Effector CD4-positive, alpha-beta T cell (primary cell): ENCODE results near the gene IPO13.

Source experiments
- DNase-seq: peaks from one replicate; pipeline ENCODE4 v3.0.0-alpha.2; 2020

IPO13 gene

DNA sequence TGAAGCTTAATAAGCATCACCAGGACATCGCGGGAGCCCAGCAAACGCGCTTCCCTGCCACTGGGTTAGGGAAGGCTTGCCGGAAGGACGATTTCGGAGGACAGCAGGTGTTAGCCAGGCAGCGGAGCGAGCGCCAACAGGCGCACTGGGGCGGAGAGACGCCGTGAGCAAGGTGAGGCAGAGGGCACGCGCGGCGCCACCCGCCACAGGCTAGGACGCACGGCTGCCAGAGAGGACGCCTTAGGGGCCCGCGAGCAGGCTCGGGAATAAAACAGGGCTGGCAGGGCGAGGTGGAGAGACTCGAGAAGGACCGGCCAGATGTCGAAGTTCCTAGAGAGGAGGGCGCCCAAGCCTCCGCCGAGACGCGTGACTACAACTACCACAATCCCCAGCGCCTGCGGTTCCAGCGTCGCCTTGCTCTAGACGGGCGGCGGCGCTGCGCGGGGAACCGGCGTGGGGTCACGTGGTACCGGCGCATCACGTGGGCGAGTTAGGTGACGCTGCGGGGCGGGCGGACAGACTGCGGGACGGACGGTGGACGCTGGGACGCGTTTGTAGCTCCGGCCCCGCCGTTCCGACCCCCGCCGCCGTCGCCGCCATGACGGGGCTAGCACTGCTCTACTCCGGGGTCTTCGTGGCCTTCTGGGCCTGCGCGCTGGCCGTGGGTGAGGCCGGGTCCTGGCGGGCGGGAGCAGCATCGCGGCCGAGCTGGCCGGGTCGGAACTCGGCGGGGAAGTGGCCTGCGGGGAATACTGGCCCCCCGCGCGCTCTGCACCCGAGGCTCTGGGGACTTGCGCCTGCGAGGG lies 27.9 kb downstream of the IPO13 start, which contains the start of gene ATP6V0B:
Gene ATP6V0B, plus strand, starts transcription at position 518 of the 806 bp plus-strand sequence. Its CDS starts 81 bp downstream, at position 599.
- DNase-seq = peak; percentile 96

DNA sequence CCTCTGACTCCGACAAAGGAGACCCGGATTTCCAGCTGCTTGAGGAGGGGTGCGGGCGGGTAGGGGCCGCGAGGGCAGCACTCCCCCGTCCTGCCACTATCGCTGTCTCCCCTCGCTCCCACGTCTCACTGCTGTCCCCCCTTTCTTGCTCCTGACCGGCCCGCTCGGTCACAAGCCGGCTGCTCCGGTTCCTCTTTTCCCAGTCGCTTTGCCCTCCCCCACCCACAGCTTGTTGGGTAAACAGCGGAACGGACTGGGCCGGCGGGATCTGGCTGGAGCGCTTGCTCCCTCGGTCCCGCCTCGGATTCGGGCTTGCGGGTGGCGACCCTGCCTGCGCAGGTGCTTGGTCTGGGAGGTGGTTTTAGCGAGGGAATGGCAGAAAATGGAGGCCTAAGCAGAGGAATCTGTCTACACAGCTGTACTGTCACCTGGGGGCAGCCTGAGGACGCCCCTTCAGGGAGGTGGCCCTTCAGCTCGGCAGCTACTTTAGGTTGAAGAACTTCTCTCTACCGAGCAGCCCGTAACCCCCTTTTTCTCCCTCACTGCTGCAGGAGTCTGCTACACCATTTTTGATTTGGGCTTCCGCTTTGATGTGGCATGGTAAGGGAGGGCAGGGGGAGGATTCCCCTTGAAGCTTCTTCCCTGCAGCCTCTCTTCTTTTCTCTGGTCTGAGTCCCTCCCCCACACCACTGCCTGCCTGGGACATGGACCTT lies 28.7 kb downstream of the IPO13 start:
- peak; percentile 28 for DNase-seq

DNA sequence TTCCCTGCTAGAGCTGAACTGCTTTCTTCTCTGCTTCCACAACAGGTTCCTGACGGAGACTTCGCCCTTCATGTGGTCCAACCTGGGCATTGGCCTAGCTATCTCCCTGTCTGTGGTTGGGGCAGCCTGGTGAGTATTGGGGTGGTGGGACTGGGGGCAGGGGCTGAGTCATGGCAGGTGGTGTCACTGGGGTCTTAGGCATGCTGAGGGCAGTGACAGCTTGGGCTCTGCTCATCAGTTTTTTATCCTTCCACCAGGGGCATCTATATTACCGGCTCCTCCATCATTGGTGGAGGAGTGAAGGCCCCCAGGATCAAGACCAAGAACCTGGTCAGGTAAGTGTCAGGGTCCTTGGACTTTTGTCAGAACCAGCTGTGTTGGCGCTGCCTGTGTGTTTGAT lies 29.3 kb downstream of the IPO13 start:
- DNase-seq = no peak

DNA sequence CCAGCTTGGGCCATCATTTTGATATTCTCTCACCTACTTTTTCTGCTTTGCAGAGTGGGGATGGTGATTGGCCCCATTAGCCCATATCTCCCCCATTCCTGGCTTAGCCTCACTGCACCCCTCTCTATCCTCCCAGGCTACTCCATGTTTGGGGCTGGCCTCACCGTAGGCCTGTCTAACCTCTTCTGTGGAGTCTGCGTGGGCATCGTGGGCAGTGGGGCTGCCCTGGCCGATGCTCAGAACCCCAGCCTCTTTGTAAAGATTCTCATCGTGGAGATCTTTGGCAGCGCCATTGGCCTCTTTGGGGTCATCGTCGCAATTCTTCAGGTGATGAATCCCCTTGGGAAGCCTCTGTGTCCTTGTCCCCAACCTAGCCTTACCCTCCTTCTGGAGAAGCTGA lies 30.1 kb downstream of the IPO13 start:
- DNase-seq = no peak

DNA sequence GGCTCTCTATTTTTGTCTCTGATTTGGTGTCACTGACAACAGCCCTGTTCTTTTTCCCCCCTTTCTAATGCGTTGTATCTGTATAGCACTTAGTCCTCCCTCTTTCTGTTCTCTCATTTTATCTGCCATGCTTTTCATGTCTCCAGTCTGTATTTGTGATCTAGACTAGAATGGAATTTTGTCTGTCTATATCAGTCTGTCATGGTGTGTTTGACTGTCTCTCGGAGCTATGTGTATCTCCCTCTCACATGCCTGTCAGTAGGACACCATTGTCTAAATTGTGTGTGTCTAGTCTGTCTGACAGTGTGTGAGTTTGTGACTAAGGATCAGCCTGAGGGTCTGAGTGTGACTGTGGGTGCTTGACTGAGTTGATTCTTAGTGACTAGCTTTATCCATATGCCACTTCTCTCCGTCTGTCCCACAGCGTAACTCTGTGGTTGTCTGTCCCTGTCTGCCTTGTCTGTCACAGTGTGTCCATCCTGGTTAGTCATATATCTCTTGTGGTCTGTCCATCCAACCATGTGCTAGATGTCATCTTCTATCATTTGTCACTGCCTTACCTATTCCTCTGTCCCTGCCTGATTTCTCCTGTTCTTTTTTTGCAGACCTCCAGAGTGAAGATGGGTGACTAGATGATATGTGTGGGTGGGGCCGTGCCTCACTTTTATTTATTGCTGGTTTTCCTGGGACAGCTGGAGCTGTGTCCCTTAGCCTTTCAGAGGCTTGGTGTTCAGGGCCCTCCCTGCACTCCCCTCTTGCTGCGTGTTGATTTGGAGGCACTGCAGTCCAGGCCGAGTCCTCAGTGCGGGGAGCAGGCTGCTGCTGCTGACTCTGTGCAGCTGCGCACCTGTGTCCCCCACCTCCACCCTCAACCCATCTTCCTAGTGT lies 30.9 kb downstream of the IPO13 start:
- DNase-seq = no peak

DNA sequence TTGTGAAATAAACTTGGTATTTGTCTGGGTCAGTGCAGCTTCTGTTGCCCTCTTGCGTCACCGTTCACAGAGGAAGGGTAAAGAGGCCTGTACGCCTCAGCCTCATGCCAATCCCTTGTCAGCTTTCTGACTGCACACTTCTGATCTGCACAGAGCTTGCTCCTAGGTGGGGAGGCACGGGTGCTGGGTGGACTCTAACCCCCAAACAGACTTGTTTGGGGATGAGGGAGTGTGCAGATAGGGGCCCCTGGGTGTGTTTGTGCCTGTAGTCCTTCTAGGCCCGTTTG lies 31.5 kb downstream of the IPO13 start:
- DNase-seq = no peak

DNA sequence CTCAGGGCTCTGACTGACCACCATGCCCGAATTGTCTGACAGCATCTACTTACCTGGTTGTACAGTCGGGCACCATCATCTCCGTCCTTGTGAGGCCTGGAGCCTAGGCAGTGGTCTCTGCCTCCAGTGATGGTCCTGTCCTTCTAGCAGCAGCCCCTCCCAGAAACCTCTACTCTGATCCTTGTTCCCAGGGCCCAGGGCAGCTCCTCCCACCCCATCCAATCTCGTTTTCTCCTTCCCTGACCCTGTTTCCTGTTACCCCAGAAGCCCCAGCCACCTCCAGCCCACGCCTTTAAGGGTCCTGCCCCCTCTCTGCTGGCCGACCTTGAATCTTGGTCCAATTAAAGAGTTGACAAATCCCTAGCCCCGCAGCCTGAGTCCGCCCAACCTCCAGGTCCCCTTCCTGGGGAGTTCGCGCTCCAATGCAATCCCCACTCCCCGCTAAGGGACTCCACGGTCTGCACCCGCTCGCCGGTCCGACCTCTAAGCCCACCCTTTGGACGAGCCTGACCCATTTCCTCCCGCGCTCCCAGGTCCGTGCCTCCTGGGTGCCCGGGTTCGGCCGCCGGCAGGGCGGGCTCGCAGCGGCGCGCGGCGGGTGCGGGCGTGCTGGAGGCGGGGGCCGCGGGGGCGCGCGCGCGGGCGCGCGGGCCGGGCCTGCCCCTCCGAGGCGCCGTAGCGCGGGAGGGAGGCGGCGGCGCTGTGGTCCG lies 32.0 kb downstream of the IPO13 start, which contains the start of gene B4GALT2:
Gene B4GALT2, plus strand, starts transcription at position 660 of the 710 bp plus-strand sequence. CDS start 1,951 bp downstream, outside the sequence.
- no peak for DNase-seq

DNA sequence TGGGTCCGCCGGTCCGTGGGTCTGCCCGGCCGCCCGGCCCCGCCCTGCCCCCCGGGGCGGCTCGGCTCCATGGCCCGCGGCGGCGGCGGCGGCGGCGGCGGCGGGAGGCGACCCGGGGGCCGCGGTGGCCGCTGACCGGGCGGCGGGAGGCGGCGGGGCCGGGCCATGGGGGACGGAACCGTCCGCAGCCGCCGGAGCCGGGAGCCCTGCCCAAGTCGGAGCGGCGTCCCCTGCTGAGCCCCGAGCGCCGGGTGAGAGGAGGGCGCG lies 32.4 kb downstream of the IPO13 start:
- no peak for DNase-seq

DNA sequence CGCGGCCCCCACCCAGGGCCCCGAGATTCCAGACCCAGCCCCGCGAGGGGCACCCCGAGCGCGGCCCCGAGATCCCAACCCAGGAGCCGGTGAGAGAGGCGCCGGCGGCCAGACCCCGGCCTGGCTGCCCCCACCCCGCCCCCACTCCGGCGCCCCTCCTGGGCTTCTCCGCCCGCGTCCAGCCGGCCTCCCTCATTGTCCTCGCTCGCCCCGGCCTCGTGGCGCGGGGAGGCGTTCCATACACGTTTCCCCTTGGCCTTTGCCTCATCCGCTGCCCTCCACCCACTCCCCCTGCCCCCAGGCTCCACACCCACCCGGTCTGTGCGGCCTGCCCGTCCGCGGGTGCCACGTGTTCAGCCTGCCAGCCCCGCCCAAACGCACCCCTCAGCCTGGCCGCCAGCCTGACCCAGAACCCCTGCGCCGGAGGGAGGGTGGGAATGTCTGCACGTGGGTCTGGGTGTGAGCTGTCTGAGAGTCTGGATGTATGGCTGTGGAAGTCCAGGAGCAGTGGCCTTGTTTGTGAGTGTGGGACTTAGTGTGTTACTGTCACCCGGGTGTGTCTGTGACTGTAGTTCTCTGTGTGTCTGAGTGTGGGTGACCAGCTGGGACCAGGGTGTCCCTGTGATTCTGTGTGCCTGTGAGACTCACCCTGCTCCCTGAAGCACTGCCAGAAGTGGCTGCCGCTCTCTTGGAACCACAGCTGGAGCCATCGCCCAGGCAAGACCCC lies 32.9 kb downstream of the IPO13 start:
- DNase-seq = no peak

DNA sequence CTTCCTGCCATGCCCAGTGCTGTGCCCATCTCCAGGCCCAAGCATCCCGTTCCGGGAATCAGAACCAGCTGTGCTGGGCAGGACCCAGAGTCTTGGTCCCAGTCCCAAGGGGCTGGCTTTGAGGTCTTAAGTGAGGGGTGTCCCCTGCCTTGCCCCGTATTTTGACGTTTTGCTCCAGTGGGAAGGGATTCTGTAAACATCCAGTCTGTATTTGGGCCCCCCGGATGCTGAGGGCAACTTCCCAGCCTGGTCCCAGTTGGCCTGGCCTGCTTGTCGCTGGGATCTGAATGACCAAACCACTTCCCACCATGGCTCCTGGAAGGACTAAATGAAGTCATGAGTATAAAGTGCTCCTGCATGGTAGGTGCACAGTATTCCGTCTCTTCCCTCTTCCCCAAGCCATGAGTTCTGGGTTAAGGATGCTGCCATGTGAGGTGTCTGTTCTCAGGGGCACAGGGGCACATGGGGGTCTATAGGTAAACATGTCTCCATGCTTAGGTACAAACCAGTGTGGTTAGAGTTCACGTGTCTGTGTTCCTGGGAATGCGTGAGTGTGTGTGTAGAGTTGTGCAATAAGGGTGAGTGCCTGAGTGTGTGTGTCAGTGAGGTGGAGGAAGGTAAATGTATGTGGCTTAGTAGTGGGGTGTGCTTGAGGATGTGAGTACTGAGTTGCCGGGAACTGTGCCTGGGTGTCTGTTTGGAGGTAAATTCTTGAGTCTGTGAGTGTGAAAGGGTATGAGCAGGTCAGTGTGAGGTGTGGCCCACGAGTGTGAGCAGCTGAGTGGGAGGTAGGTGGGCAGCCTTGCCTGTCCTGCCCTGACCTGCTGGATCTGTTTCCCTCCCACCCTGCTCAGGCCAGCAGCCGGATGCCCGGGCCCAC lies 33.7 kb downstream of the IPO13 start:
- DNase-seq = no peak

DNA sequence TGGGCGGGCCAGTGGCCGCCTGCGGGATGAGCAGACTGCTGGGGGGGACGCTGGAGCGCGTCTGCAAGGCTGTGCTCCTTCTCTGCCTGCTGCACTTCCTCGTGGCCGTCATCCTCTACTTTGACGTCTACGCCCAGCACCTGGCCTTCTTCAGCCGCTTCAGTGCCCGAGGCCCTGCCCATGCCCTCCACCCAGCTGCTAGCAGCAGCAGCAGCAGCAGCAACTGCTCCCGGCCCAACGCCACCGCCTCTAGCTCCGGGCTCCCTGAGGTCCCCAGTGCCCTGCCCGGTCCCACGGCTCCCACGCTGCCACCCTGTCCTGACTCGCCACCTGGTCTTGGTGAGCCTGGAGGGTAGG lies 34.4 kb downstream of the IPO13 start:
- no peak for DNase-seq

DNA sequence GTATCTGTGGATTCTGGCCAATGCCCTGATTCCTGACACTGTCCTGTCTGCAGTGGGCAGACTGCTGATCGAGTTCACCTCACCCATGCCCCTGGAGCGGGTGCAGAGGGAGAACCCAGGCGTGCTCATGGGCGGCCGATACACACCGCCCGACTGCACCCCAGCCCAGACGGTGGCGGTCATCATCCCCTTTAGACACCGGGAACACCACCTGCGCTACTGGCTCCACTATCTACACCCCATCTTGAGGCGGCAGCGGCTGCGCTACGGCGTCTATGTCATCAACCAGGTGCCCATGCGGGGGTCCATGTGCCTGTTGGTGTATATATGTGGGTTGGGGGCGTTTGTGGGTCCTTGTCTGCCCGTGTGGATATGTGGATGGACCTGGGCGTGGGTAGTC lies 34.9 kb downstream of the IPO13 start:
- DNase-seq = no peak

DNA sequence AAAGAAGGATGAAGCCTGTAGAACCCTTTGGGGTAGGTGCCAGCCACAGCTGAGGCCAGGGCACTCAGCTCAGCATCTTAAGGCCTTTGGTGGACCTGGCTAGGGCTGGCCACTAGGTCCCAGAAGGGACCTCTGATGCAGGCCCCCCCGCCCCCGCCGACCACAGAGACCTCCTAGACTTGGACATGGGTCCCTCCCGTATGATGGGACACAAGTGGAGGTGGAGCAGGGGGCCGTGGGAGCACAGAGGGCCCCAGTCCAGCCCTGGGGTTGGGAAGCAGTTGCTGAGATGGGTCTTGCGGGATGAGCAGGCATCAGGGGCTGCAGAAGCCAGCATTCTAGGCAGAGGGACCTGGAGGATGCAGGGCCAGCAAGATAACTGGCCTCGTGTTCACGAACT lies 35.5 kb downstream of the IPO13 start:
- DNase-seq = no peak

DNA sequence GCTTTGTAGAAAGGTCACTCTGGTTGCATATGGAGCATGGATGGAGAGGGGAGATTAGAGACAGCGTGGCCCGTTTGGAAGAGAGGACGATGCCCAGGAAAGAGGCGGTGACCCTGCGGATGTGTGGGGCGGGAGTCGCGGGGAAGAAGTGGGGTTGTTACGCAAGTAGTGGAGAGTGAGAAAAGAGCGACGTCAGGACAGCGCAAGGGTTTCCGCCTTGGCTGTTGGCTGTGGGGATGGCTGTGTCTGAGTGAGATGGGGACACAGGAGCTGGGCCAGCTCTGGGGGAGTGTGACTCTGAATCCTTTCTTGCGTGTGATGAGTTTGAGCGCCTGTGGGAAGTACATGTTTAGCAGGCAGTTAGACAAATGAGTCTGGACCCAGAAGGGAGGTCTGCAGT lies 36.1 kb downstream of the IPO13 start:
- no peak for DNase-seq

DNA sequence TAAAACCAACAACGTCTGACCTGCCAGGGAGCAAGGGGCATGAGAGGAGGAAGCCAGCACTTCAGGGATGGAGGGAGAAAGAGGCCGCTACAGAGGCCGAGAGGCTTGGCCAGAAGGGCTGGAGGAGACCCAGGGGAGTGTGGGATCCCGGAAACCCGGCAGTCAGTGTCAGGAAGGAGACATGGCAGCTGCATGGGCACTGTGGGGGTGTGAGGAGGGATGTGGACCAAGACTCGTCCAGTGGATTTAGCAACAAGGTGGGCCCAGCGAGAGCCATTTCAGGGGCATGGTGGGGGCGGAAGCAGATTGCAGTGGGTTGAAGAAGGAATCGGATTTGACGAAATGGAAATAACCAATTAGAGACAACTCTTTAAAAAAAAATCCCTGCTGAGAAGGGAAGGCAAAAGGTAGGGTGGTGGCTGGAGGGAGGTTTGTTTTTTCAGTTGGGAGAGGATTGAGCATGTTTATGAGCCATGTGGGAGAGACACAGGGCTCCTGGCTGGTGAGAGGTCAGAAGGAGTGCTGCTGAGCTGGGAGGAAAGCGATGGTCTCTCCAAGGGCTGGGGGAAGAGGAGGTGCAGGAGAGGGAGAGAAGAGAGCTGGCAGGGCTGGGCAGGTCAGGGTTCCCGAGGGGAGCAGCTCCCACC lies 36.6 kb downstream of the IPO13 start:
- no peak for DNase-seq

DNA sequence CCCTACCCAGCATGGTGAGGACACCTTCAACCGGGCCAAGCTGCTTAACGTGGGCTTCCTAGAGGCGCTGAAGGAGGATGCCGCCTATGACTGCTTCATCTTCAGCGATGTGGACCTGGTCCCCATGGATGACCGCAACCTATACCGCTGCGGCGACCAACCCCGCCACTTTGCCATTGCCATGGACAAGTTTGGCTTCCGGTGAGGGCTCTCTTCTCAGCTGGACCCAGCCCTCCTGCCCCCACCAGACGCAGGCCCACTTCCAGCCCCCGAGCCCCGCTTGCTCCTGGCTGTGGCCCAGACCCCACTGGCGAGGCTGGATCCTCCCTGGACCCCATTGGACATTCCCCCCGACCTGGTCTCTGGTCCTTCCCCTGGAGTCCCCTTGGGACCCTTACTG lies 38.1 kb downstream of the IPO13 start:
- no peak for DNase-seq

DNA sequence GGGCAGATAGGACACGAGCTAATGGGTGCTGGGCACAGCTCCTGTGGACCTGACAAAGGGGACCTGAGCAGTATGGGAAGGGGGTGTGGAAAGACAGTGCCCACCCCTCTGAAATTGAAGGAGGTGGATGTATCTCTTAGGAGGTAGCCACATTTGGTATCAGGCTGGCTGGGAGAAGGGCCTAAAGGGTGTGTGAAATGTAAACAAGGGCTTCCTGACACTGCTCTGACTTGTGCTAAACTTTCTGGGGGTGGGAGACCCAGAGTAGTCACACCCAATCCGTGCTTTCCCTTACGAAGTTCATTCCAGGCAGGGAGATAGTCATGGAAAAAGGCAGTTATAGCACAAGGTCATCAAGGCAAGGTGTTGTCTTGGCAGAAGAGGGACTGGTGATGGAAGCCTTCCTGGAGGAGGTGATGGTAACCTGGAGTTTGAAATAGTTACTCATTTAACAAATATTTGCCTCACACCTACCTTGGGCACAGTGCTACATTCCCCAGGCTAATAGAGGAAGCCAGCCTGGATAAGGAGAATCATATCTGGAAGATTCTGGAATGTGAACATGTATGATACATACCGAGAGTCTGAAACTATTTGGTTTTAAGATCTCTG lies 39.3 kb downstream of the IPO13 start:
- DNase-seq = no peak

DNA sequence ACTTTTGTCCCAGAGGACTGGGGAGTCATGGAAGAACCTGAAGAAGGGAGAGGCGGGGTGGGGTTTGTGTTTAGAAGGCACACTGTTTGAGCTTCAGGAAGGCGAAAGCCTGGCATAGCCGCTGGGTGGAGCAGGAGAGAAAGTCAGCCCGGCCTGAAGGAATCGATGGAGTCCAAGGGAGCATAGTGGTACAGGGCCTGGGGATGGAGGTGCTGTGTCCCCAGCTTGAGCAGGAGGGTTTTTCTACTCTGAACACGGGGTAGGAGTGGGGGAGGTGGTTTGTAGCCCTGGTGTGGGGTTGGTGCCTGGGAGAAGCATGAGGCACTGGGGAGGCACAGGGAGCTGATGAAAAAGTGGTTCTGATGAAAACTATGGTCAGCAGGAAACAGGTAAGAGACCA lies 40.0 kb downstream of the IPO13 start:
- DNase-seq = no peak

DNA sequence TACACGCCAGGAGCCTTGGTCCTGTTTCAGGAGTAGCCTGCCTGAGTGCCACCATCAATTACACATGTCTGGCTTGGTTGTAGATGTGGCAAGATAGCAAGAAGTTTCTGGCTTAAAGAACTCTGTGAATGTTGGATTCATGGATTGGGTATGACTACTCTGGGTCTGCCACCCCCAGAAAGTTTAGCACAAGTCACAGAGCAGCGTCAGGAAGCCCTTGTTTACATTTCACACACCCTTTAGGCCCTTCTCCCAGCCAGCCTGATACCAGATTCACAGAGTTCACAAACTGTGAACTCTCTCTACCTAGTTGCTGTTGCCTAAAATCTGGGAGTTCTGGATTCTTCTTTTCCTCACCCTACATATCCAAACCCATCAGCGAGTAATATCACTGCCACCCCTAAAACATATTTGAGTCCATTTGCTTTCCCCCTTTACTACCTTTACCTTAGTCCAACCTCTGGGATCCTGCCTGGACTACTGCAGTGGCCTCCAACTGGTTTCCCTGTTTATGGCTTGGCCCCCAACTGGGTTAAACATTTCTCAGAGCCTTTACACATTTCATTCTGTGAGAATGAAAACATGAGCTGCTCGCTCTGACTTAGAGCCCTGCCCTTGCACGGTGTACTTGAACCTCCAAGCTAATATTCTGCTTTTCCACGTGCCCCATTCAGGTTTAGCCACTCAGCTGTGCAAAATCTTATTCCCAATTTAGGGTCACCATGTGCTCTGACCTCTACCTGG lies 40.6 kb downstream of the IPO13 start:
- DNase-seq = no peak
